ENCODE measurements around the gene THADA. TPM values are rescaled to one million over a fixed set of nuclear protein-coding genes. Genes with fewer than 3 reads are reported as not detected.

THADA gene
- total RNA-seq, 2 experiments from 2014 or later = 31.2 to 32.3 TPM

- Histone ChIP-seq H3K4me1 (ENCODE audit: insufficient read depth, low read length, poor library complexity, severe bottlenecking) (peaks cover 71% of the 10 kb centered on the region), H4K20me1 (ENCODE audit: insufficient read depth, low read length) (peaks cover 14% of the 10 kb centered on the region), H3K4me3 (ENCODE audit: low read depth, low read length, poor library complexity, severe bottlenecking) (peak overlapping the region; percentile 89), H3K36me3 (ENCODE audit: insufficient read depth, low read length) (peaks cover 44% of the 10 kb centered on the region), H2AFZ (ENCODE audit: low read length) (no peak overlapping the region), H3K4me2 (ENCODE audit: low read length) (peak overlapping the region; percentile 88), H3K27ac (ENCODE audit: low read depth, low read length, poor library complexity, severe bottlenecking) (peak overlapping the region; percentile 80), H3K9me2 (ENCODE audit: insufficient read depth, low read length) (no peaks in the 10 kb centered on the region), H3K79me2 (ENCODE audit: insufficient read depth, low read depth, low read length) (peaks cover 50% of the 10 kb centered on the region), H3K9me3 (ENCODE audit: low read length) (no peaks in the 10 kb centered on the region)
- no TSS peak for BruUV-seq (replicated peaks)
- no peak for TF ChIP-seq CTCF (conservative IDR thresholded peaks at IDR 0.05; ENCODE audit: low read length)
- TF ChIP-seq EZH2phosphoT487 (IDR thresholded peaks at IDR 0.05; ENCODE audit: borderline replicate concordance, low read depth, low read length) = no peak
- peak; percentile 66 for DNase-seq (ENCODE audit: low spot score)
- POLR2A ChIA-PET = interaction anchor here (0.6 to 1.7 kb wide), 5 partner anchors 12 to 324 kb away, joined by 3 to 4 read pairs (median 4); no protein-coding TSS in a partner anchor
- intact Hi-C loops (cut with micrococcal nuclease; ENCODE audit: unreplicated experiment) = loop anchor here (5.0 kb wide), 1 partner anchor 397 kb away; no protein-coding TSS in a partner anchor
- CTCF ChIA-PET (ENCODE audit: unreplicated experiment) = interaction anchor here (0.6 to 2.7 kb wide), 3 partner anchors 32 to 92 kb away, joined by 3 to 9 read pairs (median 4); no protein-coding TSS in a partner anchor
These were observed 371.2 kb downstream of the THADA start for GRCh38 chr2:43224571-43225092.

DNA sequence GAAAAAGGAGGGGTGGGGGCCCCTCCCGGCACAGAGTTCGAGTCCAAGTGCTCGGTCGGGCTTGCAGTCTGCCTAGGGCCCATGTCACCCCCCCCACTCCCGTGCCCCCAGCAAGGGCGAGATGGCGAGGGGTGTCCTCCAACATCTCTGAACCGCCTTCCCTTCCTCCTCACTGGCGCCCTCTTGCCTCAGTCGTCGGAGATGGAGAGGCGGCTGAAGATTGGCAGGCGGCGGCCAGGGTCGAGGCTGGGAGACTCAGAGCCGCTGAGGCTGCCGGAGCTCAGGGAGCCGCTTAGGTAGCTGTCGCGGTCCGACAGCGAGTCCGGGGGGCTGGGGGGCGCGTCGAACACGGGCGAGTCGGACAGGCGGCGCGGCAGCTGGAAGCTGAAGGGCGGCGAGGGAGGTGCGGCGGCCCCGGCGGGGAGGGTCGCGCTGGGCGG lies 371.7 kb downstream of the THADA start:
- intact Hi-C loops (cut with micrococcal nuclease; ENCODE audit: unreplicated experiment) = no loop called here
- H3K79me2 ChIP-seq (ENCODE audit: insufficient read depth, low read depth, low read length) = peaks cover 50% of the 10 kb centered on the region
- no peaks in the 10 kb centered on the region for H3K9me2 ChIP-seq (ENCODE audit: insufficient read depth, low read length)
- ChIA-PET POLR2A (interaction anchor here (0.6 to 1.7 kb wide), 6 partner anchors 11 to 1395 kb away, joined by 3 to 10 read pairs (median 4); no protein-coding TSS in a partner anchor), CTCF (ENCODE audit: unreplicated experiment) (interaction anchor here (0.6 to 2.7 kb wide), 3 partner anchors 32 to 92 kb away, joined by 3 to 9 read pairs (median 4); no protein-coding TSS in a partner anchor)
- no peak for TF ChIP-seq EZH2phosphoT487 (IDR thresholded peaks at IDR 0.05; ENCODE audit: borderline replicate concordance, low read depth, low read length)
- peak; percentile 78 for TF ChIP-seq CTCF (conservative IDR thresholded peaks at IDR 0.05; ENCODE audit: low read length)
- peaks cover 44% of the 10 kb centered on the region for H3K36me3 ChIP-seq (ENCODE audit: insufficient read depth, low read length)
- H2AFZ ChIP-seq (ENCODE audit: low read length) = no peak overlapping the region
- H4K20me1 ChIP-seq (ENCODE audit: insufficient read depth, low read length) = peaks cover 14% of the 10 kb centered on the region
- H3K27ac ChIP-seq (ENCODE audit: low read depth, low read length, poor library complexity, severe bottlenecking) = peak overlapping the region; percentile 80
- peak overlapping the region; percentile 89 for H3K4me3 ChIP-seq (ENCODE audit: low read depth, low read length, poor library complexity, severe bottlenecking)
- H3K4me1 ChIP-seq (ENCODE audit: insufficient read depth, low read length, poor library complexity, severe bottlenecking) = peaks cover 71% of the 10 kb centered on the region
- peak; percentile 88 for DNase-seq (ENCODE audit: low spot score)
- no TSS peak for BruUV-seq (replicated peaks)
- H3K9me3 ChIP-seq (ENCODE audit: low read length) = no peaks in the 10 kb centered on the region
- H3K4me2 ChIP-seq (ENCODE audit: low read length) = peak overlapping the region; percentile 88

GRCh38 chr2:43223521-43224001 lies 372.3 kb downstream of the THADA start:
- Histone ChIP-seq H3K27ac (ENCODE audit: low read depth, low read length, poor library complexity, severe bottlenecking) (peak overlapping the region; percentile 80), H3K9me3 (ENCODE audit: low read length) (no peaks in the 10 kb centered on the region), H4K20me1 (ENCODE audit: insufficient read depth, low read length) (peaks cover 14% of the 10 kb centered on the region), H3K9me2 (ENCODE audit: insufficient read depth, low read length) (no peaks in the 10 kb centered on the region), H3K36me3 (ENCODE audit: insufficient read depth, low read length) (peaks cover 44% of the 10 kb centered on the region), H3K4me2 (ENCODE audit: low read length) (peak overlapping the region; percentile 88), H2AFZ (ENCODE audit: low read length) (no peak overlapping the region), H3K4me1 (ENCODE audit: insufficient read depth, low read length, poor library complexity, severe bottlenecking) (peaks cover 71% of the 10 kb centered on the region), H3K79me2 (ENCODE audit: insufficient read depth, low read depth, low read length) (peaks cover 50% of the 10 kb centered on the region), H3K4me3 (ENCODE audit: low read depth, low read length, poor library complexity, severe bottlenecking) (peak overlapping the region; percentile 89)
- POLR2A ChIA-PET = interaction anchor here (0.6 to 1.3 kb wide), 5 partner anchors 31 to 1396 kb away, joined by 3 to 10 read pairs (median 3); no protein-coding TSS in a partner anchor
- TF ChIP-seq EZH2phosphoT487 (IDR thresholded peaks at IDR 0.05; ENCODE audit: borderline replicate concordance, low read depth, low read length) (no peak), CTCF (conservative IDR thresholded peaks at IDR 0.05; ENCODE audit: low read length) (no peak)
- intact Hi-C loops (cut with micrococcal nuclease; ENCODE audit: unreplicated experiment) = no loop called here
- CTCF ChIA-PET (ENCODE audit: unreplicated experiment) = interaction anchor here (1.8 to 2.7 kb wide), 2 partner anchors 49 to 91 kb away, joined by 4 to 9 read pairs; no protein-coding TSS in a partner anchor
- no peak for DNase-seq (ENCODE audit: low spot score)
- no TSS peak for BruUV-seq (replicated peaks)

Measured in OCI-LY7 (cell line).